Calu3 (cell line): Measurements from ENCODE around the gene QKI. TPM values are rescaled to one million over a fixed set of nuclear protein-coding genes. Genes with fewer than 3 reads are reported as not detected.

Experiments used
- BruUV-seq: library from RNA; stranded (reverse); fragments of 400-500 nt; replicated peaks from 2 replicates; lab custom pipeline; 2021; lab: Mats Ljungman, UMichigan
- CTCF ChIA-PET: fragments of 300-600 bp; sonication (Branson Sonifier 250); formaldehyde crosslinking; loops from one replicate; lab custom pipeline; 2022; ENCODE audit warnings: antibody characterized with exemption; lab: Charles Lee
- DNase-seq: peaks from one replicate; pipeline ENCODE4 v3.0.0; 2022
- H3K27ac Mint-ChIP-seq: one replicate; pipeline ENCODE4 v1.8.0; 2022; ENCODE audit warnings: mixed read lengths; ENCODE audit not compliant: unreplicated experiment
- H3K27me3 Mint-ChIP-seq: one replicate; pipeline ENCODE4 v1.8.0; 2022; ENCODE audit warnings: mixed read lengths; ENCODE audit not compliant: unreplicated experiment
- H3K36me3 Mint-ChIP-seq: one replicate; pipeline ENCODE4 v1.8.0; 2022; ENCODE audit warnings: mild to moderate bottlenecking, moderate library complexity, mixed read lengths; ENCODE audit not compliant: insufficient read depth, unreplicated experiment
- H3K4me1 Mint-ChIP-seq: one replicate; pipeline ENCODE4 v1.8.0; 2022; ENCODE audit warnings: mild to moderate bottlenecking, low read depth, mixed read lengths; ENCODE audit not compliant: unreplicated experiment
- H3K4me3 Mint-ChIP-seq: one replicate; pipeline ENCODE4 v1.8.0; 2022; ENCODE audit warnings: mild to moderate bottlenecking, low read depth, moderate library complexity, mixed read lengths; ENCODE audit not compliant: unreplicated experiment
- H3K9me3 Mint-ChIP-seq: one replicate; pipeline ENCODE4 v1.8.0; 2022; ENCODE audit warnings: low read depth, mixed read lengths; ENCODE audit not compliant: unreplicated experiment
- intact Hi-C: fragments of 100-400 bp; cut with micrococcal nuclease; formaldehyde crosslinking; loops from one replicate; pipeline ENCODE4 v1.10.0; 2022; ENCODE audit not compliant: unreplicated experiment
- total RNA-seq: library from RNA; stranded (reverse); gene quantifications from 2 replicates; pipeline ENCODE4 v1.2.3, GENCODE V29; 2022
- TF ChIP-seq, protein P1 (sequence below): fragments of 200-600 bp; IDR thresholded peaks from one replicate; pipeline ENCODE4 v1.8.0; 2022; ENCODE audit warnings: antibody characterized with exemption; ENCODE audit not compliant: unreplicated experiment

QKI gene
- total RNA-seq, 1 experiment from 2014 or later = 131 TPM

DNA sequence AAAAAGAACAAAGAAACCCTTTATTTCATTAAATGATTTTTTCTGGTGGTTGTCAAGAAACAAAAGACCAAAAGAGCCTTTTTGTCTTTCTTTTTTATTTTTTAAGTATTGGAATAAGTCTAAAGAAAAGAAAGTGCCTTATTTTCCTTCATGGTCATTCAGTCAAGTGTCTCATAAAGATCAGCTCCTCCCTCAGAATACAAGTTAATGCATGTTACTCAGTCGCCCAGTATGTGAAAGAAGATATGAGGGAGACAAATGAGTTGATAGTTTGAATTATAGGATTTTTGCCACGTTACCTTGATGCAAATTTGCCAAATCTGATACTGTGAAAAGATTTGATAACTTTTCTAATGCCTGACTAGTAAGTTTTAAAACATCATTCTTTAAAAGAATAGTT, 157.2 kb downstream of the QKI start:
- Mint-ChIP-seq H3K9me3 (peaks cover 2% of the 10 kb centered on the region), H3K27me3 (no peaks in the 10 kb centered on the region), H3K4me3 (no peak overlapping the region), H3K27ac (peak overlapping the region; percentile 82), H3K4me1 (peaks cover 25% of the 10 kb centered on the region), H3K36me3 (peaks cover 18% of the 10 kb centered on the region)
- no peak for DNase-seq
- CTCF ChIA-PET = interaction anchor here (0.6 kb wide), 1 partner anchor 153 kb away, joined by 3 read pairs; no protein-coding TSS in a partner anchor
- no TSS peak for BruUV-seq
- TF ChIP-seq, protein P1, sequence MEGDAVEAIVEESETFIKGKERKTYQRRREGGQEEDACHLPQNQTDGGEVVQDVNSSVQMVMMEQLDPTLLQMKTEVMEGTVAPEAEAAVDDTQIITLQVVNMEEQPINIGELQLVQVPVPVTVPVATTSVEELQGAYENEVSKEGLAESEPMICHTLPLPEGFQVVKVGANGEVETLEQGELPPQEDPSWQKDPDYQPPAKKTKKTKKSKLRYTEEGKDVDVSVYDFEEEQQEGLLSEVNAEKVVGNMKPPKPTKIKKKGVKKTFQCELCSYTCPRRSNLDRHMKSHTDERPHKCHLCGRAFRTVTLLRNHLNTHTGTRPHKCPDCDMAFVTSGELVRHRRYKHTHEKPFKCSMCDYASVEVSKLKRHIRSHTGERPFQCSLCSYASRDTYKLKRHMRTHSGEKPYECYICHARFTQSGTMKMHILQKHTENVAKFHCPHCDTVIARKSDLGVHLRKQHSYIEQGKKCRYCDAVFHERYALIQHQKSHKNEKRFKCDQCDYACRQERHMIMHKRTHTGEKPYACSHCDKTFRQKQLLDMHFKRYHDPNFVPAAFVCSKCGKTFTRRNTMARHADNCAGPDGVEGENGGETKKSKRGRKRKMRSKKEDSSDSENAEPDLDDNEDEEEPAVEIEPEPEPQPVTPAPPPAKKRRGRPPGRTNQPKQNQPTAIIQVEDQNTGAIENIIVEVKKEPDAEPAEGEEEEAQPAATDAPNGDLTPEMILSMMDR = no peak
- intact Hi-C loops = loop anchor here (2.0 to 10.0 kb wide), 4 partner anchors 155 to 1356 kb away; no protein-coding TSS in a partner anchor

DNA sequence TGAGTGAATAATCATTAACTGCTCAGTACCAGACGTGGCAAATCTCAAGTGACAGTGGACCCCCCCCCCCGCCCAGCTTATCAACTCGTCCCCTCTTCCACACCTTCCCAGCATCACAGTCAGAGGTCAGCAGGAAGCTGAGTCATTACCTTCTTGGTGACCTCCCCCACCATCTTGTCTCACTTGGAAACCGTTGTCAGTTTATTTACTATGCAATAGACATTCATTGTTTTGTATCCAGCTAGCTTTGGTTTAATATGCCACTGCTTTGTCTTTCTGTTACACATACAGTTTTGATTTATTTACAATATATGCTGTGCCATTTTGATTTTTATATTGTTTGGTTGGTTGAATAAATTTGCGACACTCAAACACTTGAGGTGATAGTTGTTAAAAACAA, 158.1 kb downstream of the QKI start:
- DNase-seq = peak; percentile 34
- Mint-ChIP-seq H3K36me3 (peaks cover 25% of the 10 kb centered on the region), H3K27ac (peak overlapping the region; percentile 82), H3K27me3 (no peaks in the 10 kb centered on the region), H3K9me3 (peaks cover 2% of the 10 kb centered on the region), H3K4me1 (peaks cover 31% of the 10 kb centered on the region), H3K4me3 (peak overlapping the region; percentile 7)
- CTCF ChIA-PET = interaction anchor here (0.6 to 0.7 kb wide), 3 partner anchors 122 to 154 kb away, joined by 3 to 4 read pairs (median 3); no protein-coding TSS in a partner anchor
- intact Hi-C loops = loop anchor here (2.0 to 10.0 kb wide), 4 partner anchors 156 to 1355 kb away; no protein-coding TSS in a partner anchor
- TF ChIP-seq, protein P1 = no peak
- no TSS peak for BruUV-seq

DNA sequence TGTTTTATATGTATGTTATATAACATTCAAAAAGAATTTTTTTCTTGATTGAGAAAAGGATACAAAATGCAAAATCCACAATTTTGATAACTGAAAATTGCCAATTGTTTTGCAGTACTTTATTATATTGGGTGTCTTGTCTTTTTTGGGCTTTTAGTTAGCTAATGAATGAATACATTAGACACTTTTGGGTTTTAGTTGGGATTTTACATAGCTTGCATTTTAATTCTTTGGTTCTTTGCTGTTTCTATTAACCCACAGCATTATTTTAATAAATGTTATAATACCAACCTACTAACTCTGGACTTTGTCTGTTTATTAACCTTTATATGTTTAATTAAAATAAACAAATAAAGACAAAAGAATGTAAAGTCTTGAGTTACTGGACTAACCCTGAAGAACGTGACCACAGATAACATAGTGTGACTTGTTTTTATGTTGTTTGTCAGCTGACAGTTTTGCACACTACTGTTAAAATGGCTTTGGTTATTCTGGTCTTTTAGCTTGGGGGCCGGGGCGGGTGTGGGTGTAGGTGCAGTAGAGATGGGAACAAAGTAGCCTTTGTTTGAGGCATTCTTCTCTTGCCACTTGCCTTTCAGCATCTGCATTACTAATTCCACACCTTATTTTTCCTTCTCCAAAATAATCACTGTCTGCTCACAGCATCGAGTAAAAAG, 159.1 kb downstream of the QKI start:
- BruUV-seq = no TSS peak
- Mint-ChIP-seq H3K4me1 (peaks cover 38% of the 10 kb centered on the region), H3K27me3 (no peaks in the 10 kb centered on the region), H3K4me3 (no peak overlapping the region), H3K9me3 (peaks cover 2% of the 10 kb centered on the region), H3K36me3 (peaks cover 33% of the 10 kb centered on the region), H3K27ac (peak overlapping the region; percentile 82)
- intact Hi-C loops = loop anchor here (2.0 to 10.0 kb wide), 4 partner anchors 157 to 1354 kb away; no protein-coding TSS in a partner anchor
- TF ChIP-seq, protein P1 = no peak
- CTCF ChIA-PET = interaction anchor here (0.9 kb wide), 1 partner anchor 12 kb away, joined by 3 read pairs; no protein-coding TSS in a partner anchor
- peak; percentile 65 for DNase-seq

DNA sequence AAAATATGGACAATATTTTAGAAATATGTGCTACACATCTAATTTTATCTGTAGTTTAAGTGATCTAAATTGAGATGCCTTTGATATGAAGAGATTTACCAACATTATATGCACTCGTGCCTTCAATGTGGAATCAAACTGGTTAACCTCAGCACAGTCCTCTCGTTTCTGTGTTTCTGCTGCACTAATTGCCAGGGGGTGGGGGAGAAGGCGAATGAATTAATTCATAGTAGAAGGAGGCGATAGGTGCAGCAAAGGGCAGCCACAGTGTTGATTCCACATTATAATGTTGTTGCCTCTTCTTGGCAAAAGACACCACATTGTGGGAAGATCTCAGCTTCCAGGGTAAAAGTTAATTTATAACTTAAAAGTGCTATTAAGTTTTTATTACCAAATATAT, 161.6 kb downstream of the QKI start:
- no peak overlapping the region for H3K4me3 Mint-ChIP-seq
- no peaks in the 10 kb centered on the region for H3K9me3 Mint-ChIP-seq
- no TSS peak for BruUV-seq
- peaks cover 44% of the 10 kb centered on the region for H3K36me3 Mint-ChIP-seq
- H3K27me3 Mint-ChIP-seq = no peaks in the 10 kb centered on the region
- peaks cover 39% of the 10 kb centered on the region for H3K4me1 Mint-ChIP-seq
- intact Hi-C loops = loop anchor here (10.0 kb wide), 1 partner anchor 391 kb away; no protein-coding TSS in a partner anchor
- DNase-seq = no peak
- no peak overlapping the region for H3K27ac Mint-ChIP-seq
- TF ChIP-seq, protein P1 = no peak
- CTCF ChIA-PET = no interaction called here
